ENCODE measurements around the gene PARP8.

Gene PARP8

DNA sequence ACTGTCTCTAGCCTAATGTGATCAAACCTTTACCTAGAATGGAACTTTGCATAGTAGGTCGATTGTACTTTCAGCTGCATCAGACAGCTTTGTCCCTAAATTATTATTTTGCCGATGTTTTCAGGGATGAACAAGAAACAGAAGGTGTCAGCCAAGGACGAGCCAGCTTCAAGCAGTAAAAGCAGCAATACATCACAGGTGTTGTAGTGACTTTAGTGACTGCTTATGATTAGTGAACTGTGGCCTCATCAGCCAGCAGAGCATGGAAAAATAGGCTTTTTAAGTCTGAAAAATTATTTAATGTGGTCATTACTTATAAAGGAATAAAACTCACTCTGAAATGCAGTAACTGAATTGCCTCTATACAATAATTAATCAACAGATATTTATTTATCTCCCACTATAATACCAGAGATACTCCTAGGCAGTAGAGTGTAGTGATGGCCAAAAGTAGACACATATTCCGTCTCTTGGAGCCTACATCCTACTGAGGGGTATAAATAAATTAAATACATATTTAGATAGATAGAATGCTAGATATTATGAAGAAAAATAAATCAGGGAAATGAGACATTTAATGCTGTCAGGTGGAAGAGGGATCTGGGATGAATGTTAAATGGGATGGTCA is 166.3 kb downstream of the PARP8 start:
- no peak overlapping the region for H3K4me3 ChIP-seq (ENCODE audit: low read depth, low read length)
- H3K27me3 ChIP-seq (ENCODE audit: insufficient read depth, low read depth, severe bottlenecking): peaks cover 3% of the 10 kb centered on the region
- H3K27ac ChIP-seq: no peak overlapping the region
- H3K36me3 ChIP-seq: no peaks in the 10 kb centered on the region
- TF ChIP-seq, protein P1, sequence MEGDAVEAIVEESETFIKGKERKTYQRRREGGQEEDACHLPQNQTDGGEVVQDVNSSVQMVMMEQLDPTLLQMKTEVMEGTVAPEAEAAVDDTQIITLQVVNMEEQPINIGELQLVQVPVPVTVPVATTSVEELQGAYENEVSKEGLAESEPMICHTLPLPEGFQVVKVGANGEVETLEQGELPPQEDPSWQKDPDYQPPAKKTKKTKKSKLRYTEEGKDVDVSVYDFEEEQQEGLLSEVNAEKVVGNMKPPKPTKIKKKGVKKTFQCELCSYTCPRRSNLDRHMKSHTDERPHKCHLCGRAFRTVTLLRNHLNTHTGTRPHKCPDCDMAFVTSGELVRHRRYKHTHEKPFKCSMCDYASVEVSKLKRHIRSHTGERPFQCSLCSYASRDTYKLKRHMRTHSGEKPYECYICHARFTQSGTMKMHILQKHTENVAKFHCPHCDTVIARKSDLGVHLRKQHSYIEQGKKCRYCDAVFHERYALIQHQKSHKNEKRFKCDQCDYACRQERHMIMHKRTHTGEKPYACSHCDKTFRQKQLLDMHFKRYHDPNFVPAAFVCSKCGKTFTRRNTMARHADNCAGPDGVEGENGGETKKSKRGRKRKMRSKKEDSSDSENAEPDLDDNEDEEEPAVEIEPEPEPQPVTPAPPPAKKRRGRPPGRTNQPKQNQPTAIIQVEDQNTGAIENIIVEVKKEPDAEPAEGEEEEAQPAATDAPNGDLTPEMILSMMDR (IDR thresholded peaks at IDR 0.05; ENCODE audit: low read depth, low read length): no peak
- no peaks in the 10 kb centered on the region for H3K9me3 ChIP-seq (ENCODE audit: severe bottlenecking)
- no peak for DNase-seq

DNA sequence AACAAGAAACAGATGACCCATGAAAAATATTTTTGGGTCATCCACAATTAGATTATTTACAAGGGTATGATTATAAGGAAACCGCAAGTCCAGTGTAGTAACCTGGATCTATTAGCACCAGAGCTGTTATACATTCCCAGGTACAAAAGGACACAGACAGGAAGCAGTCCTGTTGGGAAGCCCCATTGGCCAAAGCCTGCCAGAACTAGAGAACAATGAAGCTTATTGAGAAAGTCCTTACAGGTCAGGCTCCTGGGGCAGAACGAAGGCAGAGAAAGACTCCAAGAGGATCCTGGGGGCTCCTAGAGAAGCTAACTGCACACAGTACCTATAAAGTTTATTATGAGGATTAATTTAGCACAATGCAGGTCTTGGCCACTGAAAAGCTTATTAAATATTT is 169.9 kb downstream of the PARP8 start:
- H3K9me3 ChIP-seq (ENCODE audit: severe bottlenecking): no peaks in the 10 kb centered on the region
- TF ChIP-seq, protein P1 (IDR thresholded peaks at IDR 0.05; ENCODE audit: low read depth, low read length): no peak
- H3K27me3 ChIP-seq (ENCODE audit: insufficient read depth, low read depth, severe bottlenecking): peaks cover 3% of the 10 kb centered on the region
- no peak for DNase-seq
- no peak overlapping the region for H3K27ac ChIP-seq
- no peak overlapping the region for H3K4me3 ChIP-seq (ENCODE audit: low read depth, low read length)
- no peaks in the 10 kb centered on the region for H3K36me3 ChIP-seq

DNA sequence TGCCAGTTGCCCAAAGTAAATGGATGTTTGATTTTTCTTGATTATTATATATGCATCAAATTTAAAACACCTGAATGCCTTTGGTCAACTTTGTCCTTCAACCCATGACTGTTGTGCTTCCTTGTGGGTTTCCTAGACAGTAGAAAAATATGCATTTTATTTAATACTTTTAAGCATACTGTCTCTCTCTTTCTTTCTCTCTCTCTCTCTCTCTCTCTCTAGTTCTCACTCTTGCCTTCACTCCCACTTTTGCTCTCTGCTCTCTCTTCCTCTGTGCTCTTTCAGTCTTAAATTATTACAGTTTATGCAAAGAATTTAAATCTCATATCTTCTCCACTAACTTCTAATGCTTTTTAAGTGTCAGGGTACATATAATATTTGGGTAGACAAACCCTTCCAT is 173.0 kb downstream of the PARP8 start:
- H3K9me3 ChIP-seq (ENCODE audit: severe bottlenecking): no peaks in the 10 kb centered on the region
- H3K4me3 ChIP-seq (ENCODE audit: low read depth, low read length): no peak overlapping the region
- no peak for DNase-seq
- TF ChIP-seq, protein P1 (IDR thresholded peaks at IDR 0.05; ENCODE audit: low read depth, low read length): no peak
- H3K36me3 ChIP-seq: no peaks in the 10 kb centered on the region
- no peaks in the 10 kb centered on the region for H3K27me3 ChIP-seq (ENCODE audit: insufficient read depth, low read depth, severe bottlenecking)
- H3K27ac ChIP-seq: no peak overlapping the region

DNA sequence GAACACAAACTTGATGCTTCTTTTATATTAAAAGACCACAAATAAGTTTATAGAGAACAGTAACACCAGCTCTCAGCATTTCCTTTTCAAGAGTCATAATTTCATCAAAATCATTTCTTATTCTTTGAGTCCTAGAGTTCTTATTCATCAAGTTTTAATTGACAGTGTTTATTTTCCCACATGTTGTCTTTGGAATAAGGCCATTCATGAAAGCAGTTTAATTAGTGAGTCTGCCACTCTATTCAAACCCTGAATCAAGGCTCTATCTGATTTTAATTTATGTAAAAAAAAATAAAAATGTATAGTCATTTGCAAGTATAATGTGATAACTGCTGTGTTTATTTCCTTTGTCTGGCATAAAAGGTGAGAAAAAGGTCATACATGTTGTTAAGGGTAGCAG is 176.7 kb downstream of the PARP8 start:
- no peak for DNase-seq

DNA sequence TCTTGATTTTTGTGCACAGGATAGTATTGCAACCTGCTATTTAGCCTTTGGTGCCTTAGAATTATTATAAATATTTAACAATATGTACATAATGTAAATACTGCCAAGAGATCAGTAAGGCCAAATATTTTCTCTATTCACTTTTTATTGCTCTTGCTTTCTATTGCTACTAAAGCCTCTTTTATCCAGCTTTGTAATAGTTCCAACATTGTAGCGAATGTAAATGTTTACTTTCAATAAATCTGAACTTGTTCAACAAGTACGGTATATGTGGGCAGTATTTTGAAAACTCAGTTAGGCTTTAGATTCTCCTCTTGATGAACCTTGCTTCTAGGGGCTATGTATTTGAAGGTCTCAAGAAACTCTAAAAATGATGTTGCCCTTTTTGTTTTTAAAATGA is 179.8 kb downstream of the PARP8 start:
- H3K36me3 ChIP-seq: no peaks in the 10 kb centered on the region
- TF ChIP-seq, protein P1 (IDR thresholded peaks at IDR 0.05; ENCODE audit: low read depth, low read length): no peak
- H3K4me3 ChIP-seq (ENCODE audit: low read depth, low read length): no peak overlapping the region
- no peaks in the 10 kb centered on the region for H3K9me3 ChIP-seq (ENCODE audit: severe bottlenecking)
- no peak overlapping the region for H3K27ac ChIP-seq
- no peak for DNase-seq
- peaks cover 11% of the 10 kb centered on the region for H3K27me3 ChIP-seq (ENCODE audit: insufficient read depth, low read depth, severe bottlenecking)

More for the DNA sequence above, 176.7 kb downstream of the PARP8 start:
- TF ChIP-seq, protein P1 (IDR thresholded peaks at IDR 0.05; ENCODE audit: low read depth, low read length): no peak
- no peak overlapping the region for H3K4me3 ChIP-seq (ENCODE audit: low read depth, low read length)
- H3K27me3 ChIP-seq (ENCODE audit: insufficient read depth, low read depth, severe bottlenecking): no peaks in the 10 kb centered on the region
- no peaks in the 10 kb centered on the region for H3K9me3 ChIP-seq (ENCODE audit: severe bottlenecking)
- H3K36me3 ChIP-seq: no peaks in the 10 kb centered on the region
- no peak overlapping the region for H3K27ac ChIP-seq

DNA sequence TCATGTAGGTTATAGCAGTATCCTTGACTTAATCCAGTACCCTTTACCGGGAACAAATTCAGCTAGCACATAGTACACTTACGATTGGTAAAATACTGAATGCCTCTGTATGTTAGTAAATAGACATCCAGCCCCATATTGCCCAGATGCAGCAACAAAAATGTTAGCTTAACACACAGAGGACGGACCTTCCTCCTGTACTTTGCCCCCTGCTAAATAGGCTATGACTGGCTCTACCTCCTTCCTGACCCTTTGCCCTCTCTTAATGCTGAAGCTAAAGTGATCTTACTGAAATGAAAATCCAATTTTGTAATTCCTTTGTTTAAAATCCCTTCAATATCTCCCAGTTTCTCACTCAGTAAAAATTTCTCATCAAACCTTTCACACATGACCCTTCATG is 183.1 kb downstream of the PARP8 start:
- DNase-seq: no peak
- H3K36me3 ChIP-seq: no peaks in the 10 kb centered on the region
- no peak overlapping the region for H3K27ac ChIP-seq
- peaks cover 22% of the 10 kb centered on the region for H3K27me3 ChIP-seq (ENCODE audit: insufficient read depth, low read depth, severe bottlenecking)
- H3K9me3 ChIP-seq (ENCODE audit: severe bottlenecking): no peaks in the 10 kb centered on the region
- TF ChIP-seq, protein P1 (IDR thresholded peaks at IDR 0.05; ENCODE audit: low read depth, low read length): no peak
- H3K4me3 ChIP-seq (ENCODE audit: low read depth, low read length): no peak overlapping the region
